Stimulated activated CD8-positive, alpha-beta memory T cell treated with anti-CD3 and anti-CD28 coated beads, Interleukin-15, amount 100 ng/mL, for 48 hours (primary cell): Measurements from ENCODE around the gene PPHLN1.

ENCODE experiments used
- DNase-seq, 2 donors: peaks; one replicate each; pipeline ENCODE4 v3.0.0-alpha.2; 2020; ENCODE audit warnings: low read depth in 2 of 2

PPHLN1 gene, protein sequence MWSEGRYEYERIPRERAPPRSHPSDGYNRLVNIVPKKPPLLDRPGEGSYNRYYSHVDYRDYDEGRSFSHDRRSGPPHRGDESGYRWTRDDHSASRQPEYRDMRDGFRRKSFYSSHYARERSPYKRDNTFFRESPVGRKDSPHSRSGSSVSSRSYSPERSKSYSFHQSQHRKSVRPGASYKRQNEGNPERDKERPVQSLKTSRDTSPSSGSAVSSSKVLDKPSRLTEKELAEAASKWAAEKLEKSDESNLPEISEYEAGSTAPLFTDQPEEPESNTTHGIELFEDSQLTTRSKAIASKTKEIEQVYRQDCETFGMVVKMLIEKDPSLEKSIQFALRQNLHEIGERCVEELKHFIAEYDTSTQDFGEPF

DNA sequence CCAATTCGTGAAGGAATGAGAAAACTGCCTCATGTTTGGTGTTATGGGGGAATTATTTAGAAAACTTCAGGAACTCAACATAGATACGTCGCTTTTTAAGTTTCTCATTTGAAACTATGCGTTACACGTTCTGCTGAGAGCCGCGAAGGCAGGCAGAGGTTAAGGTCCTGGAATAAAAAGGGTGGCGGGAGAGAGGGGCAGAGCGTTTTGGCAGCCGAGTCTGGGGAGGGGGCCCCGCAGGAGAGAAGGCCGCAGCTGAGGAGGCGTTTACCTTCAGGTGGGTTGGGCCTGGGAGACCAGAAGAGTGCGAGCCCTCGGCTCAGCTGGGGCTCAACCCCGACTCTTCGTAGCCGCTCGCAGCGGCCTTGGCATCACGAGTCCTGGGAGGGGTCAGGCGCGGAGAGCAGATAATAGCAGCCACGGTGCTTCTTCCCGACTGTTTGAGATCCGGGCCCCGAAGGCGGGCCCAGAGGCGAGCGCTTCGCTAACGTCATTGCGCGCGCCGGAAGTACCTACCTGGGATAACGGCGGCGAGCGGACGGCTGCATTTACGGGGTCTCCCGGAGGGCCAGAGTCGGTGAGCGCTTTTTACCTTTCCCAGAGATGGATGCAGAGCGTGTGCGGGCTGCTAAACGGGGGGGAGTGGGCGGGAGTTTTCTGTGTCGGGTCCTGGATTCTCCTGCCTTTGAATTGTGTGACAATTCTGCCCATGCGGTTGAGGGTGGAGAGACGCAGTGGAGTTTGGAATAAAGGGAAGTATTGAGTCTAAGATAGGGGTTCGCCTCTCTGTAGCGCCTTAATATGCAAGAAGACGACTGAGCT, at the start of gene PPHLN1, which contains the start of gene ZCRB1:
Gene PPHLN1 (plus strand): TSS at position 515 of the 822 bp plus-strand sequence. CDS start 9,736 bp downstream, outside the sequence.
Gene ZCRB1 (minus strand): TSS at position 442 of the 822 bp plus-strand sequence. CDS start 1,992 bp downstream, outside the sequence.
- peak; percentile 68 to 77 for DNase-seq

DNA sequence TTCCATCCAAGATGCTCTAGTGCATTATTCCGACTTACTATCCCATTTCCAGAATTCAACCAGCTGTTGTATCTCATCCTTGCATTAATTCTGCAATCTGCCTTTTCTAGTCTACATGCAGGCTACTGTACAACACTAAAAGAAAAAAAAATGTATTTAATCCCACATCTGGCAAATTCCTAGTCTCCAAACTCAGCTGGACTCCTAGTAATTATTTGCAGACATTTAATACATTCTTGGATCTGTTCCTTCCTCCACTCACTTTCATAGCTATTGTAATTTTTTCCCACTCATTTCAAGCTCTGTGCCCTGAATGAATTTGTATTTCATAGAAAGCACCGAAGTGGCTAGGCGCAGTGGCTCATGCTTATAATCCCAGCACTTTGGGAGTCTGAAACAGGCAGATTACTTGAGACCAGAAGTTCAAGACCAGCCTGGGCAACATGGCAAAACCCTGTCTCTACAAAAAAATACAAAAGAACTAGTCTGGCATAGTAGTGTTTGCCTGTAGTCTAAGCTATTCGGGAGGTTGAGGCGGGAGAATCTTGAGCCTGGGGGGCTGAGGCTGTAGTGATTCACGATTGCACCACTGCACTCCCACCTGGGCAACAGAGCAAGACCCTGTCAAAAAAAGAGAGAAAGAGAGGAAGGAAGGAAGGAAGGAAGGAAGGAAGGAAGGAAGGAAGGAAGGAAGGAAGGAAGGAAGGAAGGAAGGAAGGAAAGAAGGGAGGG, 48.4 kb upstream of the PPHLN1 start:
- DNase-seq: no peak

DNA sequence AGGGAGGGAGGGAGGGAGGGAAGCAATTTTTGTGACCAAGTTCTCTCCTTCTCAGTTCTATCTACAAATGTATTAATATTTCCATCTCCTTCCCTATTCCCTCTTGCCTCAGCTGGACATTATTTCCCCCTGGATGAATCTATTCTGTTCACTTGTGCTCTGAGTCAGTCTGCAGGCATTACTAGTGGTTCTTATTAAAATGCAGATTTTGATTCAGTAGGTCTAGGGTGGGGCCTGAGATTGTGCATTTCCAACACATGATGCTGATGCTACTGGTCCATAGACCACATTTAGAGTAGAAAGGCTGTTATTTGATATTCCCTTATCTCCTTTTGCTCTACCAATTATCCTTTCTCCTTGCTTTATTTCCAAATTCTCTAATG, 47.8 kb upstream of the PPHLN1 start:
- no peak for DNase-seq

DNA sequence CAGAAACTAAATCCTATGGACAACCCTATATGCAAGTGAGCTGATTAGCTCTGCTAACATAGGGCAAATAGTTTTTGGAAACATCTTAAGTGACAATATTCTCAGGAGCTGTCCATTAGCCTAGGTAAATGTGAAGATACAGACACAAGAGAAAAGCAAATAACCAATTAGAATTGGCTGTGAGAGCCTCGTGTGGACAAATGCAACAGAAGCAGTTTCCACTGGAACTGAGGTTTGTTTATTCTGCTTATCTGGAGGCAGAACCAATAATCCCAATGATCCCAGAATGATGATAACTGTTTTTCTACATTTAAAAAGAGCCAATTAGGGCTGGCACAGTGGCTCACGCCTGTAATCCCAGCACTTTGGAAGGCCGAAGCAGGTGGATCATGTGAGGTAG, 44.7 kb upstream of the PPHLN1 start:
- no peak for DNase-seq

DNA sequence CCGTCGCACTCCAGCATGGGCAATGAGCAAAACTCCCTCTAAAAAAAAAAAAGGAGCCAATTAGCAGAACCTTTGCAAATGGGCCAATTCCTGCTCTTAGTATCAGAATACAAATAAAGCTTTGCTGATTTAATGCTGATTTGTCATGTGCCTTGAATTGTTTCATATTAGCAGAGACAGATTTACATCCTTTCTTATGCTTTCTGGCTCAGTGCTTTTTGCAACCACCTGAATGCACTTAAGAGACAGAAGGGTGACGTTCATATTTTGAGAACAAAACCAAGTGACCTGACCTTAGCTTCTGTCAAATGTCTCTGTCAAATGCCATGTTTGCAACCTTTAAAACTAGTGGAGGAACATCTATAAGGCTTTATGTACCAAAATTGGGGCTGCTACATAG, 44.1 kb upstream of the PPHLN1 start:
- no peak for DNase-seq

DNA sequence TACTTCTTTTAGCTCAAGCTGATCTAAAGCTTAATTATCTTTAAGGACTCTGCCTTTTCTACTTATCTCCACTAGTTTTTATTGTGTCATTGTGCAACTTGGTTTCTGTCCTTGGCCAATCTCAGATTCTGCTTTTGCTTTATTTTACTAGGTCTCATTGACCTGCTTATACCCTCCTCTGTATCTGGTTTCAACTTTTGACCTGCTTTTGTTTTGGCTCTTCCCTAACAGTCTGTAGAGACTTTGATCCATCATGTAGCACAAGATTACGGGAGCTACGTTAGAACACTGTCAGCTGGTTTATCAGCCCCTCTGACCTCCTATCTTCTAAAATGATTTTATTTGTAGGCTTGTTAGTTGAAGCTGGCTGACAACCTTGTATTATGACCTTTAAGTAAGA, 43.7 kb upstream of the PPHLN1 start:
- DNase-seq: no peak

DNA sequence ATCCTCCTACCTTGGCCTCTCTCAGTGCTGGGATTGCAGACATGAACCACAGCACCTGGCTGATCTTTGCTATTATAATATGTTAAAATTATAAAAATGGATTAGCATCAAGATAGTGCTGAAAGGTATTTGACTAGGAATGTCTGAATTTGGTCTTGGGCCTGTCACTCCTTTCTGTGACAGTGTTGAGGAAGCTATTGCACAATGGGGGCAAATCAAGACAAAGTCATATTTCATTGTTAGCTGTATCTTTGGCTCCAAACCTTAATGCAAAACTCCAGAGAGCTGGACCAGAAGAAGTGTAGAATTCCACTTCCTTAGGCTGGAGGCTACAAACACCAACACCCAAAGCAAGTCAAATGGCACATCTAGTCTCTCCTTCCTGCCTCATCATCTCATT, 42.2 kb upstream of the PPHLN1 start:
- no peak for DNase-seq

DNA sequence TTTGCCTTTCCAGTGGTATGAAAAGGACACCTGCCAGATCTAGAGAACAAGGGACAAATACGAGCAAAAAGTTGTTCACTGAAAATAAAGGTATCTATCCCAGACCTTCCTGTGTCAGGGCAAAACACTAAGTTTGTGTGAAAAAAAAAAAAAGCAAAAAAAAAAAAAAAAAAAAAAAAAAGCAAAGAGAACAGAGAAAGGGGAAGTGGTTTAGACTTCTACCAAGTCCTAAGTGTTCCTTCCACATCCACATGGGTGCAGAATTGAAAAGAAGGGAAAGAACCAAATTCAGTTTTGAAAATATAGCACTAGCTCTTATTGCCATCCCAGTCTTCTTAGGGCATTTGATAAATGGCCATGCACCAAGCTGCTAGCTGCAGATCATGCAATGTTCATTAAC, 41.8 kb upstream of the PPHLN1 start:
- DNase-seq: no peak

DNA sequence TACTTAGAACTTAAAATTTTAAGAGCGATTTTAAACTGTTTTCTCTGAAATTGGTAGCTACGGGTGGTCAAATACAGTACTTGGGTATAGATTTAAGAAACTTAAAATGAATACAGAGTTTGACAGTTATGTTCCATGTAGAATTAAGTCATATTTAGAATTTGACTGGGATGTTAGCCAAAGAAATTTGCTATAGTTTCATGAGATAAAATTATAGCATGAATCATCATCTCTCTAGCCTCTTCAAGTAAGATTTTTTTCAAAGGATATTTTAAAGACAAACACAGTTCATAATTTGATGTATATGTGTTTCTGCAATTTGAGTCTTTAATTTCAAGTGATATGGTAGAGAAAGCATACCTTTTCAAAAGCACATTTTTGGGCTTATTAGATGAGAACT, 41.1 kb upstream of the PPHLN1 start:
- DNase-seq: no peak

DNA sequence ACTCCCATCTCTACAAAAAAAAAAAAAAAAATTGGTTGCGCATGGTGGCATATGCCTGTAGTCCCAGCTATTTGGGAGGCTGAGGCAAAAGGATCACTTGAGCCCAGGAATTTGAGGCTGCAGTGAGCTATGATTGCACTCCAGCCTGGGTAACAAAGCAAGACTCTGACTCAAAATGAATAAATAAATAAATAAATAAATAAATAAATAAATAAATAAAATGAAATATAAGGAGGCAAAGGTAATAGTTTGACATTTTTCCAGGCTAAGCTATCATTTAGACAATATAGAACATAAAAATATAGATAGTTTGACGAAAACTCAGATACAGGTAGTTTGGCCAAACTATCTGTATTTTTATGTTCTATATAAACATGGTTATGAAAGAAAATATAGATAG, 40.5 kb upstream of the PPHLN1 start:
- DNase-seq: no peak

DNA sequence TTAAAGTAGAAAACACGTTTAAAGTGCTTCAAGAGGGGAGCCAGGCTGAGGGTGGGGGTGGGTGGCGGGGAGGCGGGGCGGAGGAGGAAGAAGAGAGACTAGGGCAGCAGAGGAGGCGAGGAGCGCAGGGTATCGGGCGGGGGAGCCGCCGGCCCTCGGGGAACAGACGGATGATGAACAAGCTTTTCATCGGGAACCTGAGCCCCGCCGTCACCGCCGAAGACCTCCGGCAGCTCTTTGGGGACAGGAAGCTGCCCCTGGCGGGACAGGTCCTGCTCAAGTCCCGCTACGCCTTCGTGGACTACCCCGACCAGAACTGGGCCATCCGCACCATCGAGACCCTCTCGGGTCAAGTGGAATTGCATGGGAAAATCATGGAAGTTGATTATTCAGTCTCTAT, 39.2 kb upstream of the PPHLN1 start:
- no peak for DNase-seq

DNA sequence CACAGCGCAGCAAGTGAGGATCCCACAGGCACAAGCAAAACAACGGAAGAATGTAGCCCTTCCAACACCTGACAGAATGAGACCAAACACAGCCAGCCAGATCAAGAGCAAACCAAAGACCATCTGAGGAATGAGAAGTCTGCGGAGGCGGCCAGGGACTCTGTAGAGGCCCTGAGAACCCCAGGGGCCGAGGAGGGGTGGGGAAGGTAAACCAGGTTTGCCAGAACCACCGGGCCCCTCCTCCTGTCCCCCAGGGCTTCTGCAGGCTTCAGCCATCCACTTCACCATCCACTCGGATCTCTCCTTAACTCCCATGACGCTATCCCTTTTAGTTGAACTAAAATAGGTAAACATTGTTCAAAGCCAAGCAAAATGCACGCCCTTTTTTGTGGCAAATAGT, 37.4 kb upstream of the PPHLN1 start:
- no peak for DNase-seq

DNA sequence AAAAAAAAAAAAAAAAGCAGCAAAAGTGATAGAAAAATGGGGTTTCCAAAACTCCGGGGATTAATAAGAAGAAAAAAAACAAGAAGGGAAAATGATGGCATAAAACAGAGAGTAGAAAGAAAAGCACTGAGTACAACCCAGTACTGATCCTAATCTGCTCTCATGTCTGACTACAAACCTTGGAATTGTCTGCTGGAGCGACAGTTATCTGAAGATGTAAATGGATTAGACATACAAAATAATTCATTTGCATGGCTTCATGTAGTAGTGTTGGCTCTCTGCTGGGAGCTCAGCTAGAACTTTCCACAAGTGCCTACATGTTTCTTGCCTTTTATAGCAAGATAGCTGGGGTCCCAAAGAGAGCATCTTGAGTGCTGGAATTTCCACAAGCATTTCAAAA, 34.3 kb upstream of the PPHLN1 start:
- DNase-seq: no peak

DNA sequence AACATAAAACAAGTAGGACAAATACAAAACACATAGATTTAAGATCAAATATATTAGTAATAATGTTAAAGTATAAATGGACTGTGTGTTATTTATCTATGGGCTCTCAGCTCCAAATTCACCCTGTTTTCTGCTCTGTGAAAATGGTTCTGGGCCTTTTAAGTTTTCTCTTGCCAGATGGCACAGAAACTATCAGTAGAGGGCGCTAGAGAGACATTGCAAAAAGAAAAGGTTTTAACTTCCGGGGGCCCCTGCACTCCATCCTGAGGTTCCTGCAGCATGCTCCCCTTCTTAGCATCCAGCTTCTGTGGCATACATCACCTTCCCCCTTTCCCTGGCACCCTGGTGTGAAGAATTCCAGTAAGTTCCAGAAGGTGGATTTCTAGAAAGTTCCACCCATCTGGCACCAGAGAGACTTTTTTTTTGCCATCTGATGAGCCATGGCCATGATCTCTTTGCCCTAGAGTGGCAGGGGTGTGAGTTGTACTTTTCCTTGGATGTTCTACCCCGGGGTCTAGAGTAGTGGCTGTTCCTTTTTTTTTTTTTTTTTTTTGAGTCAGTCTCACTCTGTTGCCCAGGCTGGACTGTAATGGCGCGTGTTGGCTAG, 29.4 kb upstream of the PPHLN1 start:
- DNase-seq: no peak

DNA sequence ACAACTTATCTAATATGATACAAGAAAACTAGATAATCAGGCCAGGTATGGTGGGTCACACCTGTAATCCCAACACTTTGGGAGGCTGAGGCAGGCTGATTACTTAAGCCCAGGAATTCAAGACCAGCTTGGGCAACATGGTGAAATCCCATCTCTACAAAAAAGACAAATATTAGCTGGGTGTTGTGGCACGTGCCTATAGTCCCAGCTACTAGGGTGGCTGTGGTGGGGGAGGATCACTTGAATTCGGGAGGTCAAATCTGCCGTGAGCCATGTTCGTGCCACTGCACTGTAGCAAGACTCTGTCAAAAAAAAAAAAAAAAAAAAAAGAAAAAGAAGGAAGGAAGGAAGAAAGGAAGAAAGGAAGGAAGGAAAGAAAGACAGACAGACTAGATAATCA, 27.1 kb upstream of the PPHLN1 start:
- DNase-seq: no peak

DNA sequence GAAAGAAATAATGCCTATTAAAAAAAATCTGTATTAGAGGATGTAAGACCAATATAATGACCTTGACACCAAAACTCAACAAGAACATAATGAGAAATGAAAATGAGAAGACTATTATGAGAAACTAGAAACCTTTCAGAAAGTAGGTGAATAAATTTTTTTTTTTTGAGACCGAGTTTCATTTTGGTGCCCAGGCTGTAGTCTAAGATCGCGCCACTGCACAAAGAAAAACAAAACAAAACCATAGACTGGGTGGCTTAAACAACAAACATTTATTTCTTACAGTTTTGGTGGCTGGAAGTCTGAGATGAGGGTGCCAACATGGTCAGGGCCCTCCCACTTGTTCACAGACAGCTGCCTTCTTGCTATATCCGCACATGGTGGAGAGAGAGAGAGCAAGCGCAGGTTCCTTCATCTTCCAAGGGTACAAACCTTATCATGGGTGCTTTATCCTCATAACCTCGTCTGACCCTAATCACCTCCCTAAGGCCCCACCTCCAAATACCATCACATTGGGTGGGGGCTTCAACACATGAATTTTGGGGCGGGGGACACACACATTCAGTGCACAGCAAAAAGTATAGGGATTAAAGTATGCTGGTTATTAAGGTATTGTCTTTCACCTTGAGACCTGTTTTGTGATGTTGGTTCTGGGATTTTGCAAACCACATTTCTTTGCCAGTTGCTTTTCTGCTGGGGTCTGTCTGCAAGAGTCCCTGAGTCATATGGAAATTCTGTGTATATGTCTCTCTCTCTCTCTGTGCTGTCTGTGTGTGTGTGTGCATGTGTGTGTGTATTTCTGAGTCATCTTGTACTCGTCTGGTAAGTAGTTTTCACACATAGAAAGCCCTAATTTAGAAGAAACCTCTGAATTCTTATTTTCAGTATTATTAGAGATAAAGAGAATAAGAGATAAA, 26.3 kb upstream of the PPHLN1 start:
- peak; percentile 37 to 46 for DNase-seq

DNA sequence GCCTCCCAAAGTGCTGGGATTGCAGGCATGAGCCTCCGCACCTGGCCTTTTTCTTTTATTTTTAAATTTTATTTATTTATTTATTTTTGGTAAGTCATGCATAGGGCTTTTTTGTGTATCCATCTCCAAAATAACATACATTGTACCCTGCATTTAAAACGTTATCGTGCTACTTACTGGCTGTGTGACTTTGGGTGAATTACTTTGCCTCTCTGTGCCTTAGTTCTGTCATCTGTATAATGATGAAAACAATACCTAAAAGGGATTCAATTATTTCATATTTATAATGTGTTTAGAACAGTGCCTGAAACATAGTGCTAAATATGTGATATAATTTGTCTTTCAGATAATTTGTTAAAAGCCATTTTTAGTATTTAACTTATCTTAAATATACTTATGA, 19.7 kb upstream of the PPHLN1 start:
- no peak for DNase-seq

DNA sequence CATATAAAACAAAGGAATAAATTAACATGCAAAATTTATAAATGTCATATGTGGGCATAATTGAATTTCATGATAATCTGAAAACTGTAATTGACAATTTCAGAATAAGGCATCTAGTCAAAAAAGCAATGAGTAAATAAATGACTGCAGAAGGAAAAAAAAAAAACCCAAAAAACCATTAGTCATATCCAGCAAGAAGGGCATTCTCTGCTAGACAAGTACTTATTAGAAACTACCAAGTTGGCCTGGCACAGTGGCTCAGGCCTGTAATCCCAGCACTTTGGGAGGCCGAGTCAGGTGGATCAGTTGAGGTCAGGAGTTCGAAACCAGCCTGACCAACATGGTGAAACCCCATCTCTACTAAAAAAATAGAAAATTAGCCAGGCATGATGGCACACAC, 17.6 kb upstream of the PPHLN1 start:
- no peak for DNase-seq

DNA sequence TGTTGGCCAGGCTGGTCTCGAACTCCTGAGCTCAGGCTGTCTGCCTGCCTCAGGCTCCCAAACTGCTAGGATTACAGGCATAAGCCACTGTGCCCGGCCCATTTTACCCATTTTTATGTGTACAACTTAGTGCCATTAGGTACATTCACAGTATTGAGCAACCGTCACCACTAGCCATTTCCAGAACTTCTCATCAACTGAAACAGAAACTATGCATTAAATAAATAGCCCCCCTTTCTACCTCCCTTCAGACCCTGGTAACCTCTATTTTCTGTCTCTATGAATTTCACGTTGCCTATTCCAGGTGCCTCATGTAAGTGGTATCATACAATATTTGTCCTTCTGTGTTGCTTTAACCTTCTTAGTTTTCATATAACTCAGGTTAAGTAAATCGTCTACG, 16.0 kb upstream of the PPHLN1 start:
- no peak for DNase-seq

DNA sequence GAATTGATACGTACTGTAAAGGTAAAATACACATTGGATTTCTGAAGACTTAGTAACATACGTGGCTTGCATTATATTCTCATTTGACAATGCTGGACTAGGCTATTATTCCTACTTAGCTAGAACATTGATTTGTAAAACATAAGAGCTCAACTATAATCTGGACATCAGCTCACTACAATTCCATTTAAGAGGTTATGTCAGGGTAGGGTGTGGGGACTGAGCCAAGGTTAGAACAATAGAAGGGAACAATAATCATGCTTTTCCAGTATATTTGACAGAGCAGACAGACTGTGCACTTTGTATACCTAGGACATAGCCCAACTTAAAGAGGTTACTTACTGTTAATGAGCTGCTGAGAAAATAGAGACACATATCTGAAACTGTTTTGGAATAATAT, 10.9 kb upstream of the PPHLN1 start:
- no peak for DNase-seq

DNA sequence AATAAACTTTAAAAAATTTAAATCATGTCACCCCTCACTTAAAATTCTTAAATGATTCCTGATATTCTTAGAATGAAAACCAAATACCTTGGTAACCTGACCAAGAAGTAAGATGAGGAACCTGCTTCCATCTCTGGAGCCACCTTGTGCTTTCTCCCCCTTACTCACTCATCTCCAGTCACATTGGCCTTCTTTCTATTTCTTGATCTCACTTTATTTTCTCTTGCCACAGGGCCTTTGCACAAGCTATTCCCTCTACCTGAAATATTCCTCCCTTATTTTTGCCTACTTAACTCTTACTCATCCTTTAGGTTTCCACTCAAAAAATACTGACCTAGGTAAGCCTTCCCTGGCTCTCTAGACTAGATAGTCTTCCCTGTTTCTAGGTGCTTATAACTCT, 5.2 kb upstream of the PPHLN1 start:
- DNase-seq: no peak
